Left hindlimb (tissue), 1 donor: Measurements from ENCODE around the gene STK32B.
"Not testable (repeated sequence)": the region's sequence is repeated elsewhere in the genome, so short reads cannot be mapped to it uniquely, and the experiment has no call there.

Source experiments
- DNase-seq: peaks from one replicate; pipeline ENCODE4 v3.0.0-alpha.2; 2018

STK32B gene

GRCh38 chr4:5030927-5031326, 20.4 kb upstream of the STK32B start:
- no peak for DNase-seq

- DNase-seq: no peak
These were observed 18.5 kb upstream of the STK32B start for GRCh38 chr4:5032813-5033212.

GRCh38 chr4:5033281-5033841, 17.9 kb upstream of the STK32B start:
- peak; percentile 70 for DNase-seq

- peak; percentile 47 for DNase-seq
These were observed 17.1 kb upstream of the STK32B start for GRCh38 chr4:5034206-5034605.

- no peak for DNase-seq
These were observed 15.0 kb upstream of the STK32B start for GRCh38 chr4:5036239-5036638.

- DNase-seq: no peak
These were observed 13.4 kb upstream of the STK32B start for GRCh38 chr4:5037553-5038551.

DNA sequence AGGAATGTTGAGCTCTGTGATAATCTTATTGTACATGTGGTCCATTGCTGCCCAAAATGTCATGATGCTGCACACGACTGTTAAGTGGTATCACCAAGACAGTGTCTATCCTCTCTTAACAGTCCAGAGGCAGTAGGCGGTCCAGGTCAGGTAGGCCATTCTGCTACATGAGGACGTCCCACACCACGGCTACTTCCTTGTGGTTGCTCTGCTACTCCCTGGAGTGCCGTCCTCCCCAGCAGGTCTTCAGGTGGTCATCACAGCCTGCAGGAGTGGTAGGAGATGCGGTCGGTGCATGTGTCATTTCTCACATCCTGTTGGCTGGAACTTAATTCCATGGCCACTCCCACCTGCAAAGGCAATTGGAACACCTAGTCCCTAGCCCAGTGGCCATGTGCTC, 11.5 kb upstream of the STK32B start:
- DNase-seq: no peak

- peak; percentile 61 for DNase-seq
These were observed 10.2 kb upstream of the STK32B start for GRCh38 chr4:5040856-5041620.

DNA sequence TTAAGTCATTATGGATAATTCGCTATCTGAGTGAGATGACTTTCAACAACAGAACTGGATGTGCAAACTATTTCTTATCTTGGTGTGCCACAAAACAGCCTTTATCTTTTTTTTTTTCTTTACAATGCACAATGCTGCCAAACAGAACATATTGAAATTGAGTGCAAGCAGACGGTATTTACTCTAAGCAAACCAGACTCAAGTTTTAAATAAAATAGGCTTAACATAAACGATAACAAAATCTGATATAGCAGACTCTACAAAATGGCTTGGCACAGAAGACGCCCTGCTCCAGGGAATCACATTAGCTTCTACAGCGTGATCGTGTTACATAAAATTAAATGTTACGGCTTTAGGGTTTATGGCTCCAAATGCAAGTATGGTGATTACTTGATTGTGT, 9.6 kb upstream of the STK32B start:
- DNase-seq: no peak

DNA sequence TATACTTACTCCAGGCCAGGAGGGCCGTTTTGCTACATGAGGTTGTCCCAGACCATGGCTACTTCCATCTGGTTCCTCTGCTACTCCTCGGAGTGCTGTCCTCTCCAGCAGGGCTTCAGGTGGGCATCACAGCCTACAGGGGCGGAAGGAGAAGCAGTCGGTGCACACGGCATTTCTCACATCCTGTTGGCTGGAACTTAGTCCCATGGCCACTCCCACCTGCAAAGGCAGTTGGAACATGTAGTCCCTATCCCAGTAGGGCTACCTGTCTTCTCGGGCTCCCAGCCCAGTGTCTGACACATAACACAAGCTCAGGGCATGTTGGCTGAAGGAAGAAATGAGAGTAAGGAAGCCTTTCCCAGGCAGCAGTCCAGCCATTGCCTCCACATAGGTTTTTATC, 7.7 kb upstream of the STK32B start:
- DNase-seq: no peak

GRCh38 chr4:5044341-5044740, 6.9 kb upstream of the STK32B start:
- DNase-seq: no peak

GRCh38 chr4:5045097-5045496, 6.2 kb upstream of the STK32B start:
- no peak for DNase-seq

GRCh38 chr4:5048721-5049120, 2.6 kb upstream of the STK32B start:
- DNase-seq: no peak

GRCh38 chr4:5050520-5051277, 581 bp upstream of the STK32B start:
- peak; percentile 82 for DNase-seq

DNA sequence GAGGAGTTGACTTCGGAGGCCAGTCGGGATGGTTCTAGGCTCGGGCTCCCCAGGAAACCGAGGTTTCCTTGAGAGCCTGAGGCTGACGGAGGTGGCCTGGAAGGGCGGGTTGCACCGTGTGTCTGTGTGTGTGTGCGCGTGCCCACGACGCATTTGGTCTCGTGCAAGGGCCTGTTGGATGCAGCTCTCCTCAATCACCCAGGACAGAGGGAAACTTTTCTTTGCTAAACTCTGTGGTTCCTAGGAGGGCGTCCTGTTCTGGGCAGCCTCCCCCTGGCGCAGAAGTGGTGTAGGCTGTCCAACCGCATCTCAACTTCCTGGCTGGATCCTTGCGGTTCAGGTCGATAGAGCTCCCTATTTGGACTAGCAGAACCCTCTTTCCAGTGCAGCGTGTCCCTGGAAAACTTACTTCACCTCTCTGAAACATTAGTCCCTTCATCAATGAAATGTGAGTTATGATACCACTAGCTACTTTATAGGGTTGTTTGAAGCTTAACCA, 973 bp downstream of the STK32B start:
- DNase-seq: no peak

GRCh38 chr4:5052726-5053425, 1.6 kb downstream of the STK32B start:
- no peak for DNase-seq

DNA sequence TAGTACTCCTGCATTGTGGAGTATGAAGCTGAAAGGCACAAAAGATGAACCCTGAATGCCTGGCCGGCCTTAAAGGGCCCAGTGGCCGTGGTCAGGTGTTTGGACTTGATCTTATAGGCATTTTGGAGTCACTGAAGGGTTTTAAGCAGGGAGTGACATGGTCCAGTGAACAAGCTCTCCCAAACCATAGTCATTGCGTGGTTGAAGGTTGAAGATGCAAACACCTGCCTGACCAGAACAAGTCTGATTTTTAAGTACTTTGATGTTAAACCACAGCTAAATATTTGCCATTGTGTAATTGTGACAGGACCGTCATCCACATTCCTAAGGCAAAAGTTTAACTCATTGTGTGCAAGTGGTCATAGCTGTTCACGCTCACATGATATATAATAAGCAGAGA, 3.3 kb downstream of the STK32B start:
- no peak for DNase-seq

DNA sequence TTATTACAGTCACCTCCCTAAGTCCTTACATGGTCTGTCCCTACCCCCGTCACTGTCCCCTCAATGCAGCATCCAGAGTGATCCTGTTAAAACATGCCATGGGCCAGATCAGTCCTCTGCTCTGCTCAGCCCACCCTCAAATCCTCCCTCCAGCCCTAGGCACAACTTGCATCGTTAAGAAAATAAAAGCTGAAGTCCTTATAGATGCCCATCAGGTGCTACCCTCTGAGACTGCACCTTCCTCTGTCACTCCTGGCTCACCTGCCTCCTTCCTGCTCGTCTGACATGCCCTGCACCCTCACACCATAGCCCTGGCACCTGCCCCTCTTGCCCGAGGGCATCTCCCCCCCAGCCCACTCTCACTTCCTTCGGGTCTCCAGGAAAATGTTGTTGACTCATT, 4.1 kb downstream of the STK32B start:
- no peak for DNase-seq

DNA sequence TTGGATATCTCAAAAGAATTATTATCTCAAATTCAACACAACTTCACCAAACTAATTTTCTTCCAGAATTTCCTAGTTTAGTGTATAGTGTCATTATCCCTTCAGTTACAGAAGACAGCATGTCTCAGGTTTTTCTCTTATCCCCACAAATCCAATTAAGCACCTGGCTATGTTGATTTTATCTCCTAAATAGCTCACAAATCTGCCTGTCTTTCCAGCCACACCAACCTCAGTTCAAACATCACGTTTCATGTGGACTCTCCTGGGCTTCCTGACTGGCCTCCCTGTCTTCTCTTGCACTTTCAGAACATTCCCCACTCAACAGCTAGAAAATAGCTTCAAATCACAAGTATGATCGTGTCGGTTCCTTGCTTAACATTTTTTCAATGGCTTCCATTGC, 14.8 kb downstream of the STK32B start:
- no peak for DNase-seq

GRCh38 chr4:5066968-5067367, 15.7 kb downstream of the STK32B start:
- not testable (repeated sequence) for DNase-seq

DNA sequence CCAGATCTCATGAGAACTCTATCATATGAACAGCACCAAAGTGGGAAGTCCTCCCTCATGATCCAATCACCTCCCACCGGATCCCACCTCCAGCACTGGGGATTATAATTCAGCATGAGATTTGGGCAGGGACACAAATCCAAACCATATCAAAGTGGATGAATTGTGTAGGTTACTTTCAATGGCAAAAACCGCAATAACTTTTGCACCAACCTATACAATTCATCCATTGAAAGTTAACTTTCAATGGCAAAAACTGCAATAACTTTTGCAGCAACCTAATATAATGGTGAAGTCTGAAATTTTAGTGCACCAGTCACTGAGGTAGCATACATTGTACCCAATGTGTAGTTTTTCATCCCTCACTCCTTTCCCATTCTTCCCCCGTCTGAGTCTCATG, 16.6 kb downstream of the STK32B start:
- DNase-seq: no peak

DNA sequence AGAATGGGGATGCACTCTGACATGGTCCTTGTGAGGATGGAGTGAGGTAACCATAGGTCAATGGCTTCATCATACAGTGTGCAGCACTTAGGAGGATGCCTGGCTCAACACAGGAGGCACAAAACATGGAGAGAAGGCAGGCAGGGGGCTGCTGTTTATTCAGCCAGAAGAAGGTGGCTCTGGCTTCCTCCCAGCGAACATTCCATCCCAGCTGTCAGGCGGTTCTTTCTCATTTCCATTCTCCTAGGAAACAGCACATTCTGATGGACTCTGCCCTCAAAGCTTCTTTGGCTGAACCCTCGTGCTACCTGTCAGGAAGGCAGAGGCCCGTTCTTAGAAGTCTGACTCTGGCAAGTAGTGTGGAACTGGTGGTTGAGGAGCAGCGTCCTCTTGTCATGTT, 18.6 kb downstream of the STK32B start:
- no peak for DNase-seq
